ENCODE data around the gene CAV1.
A peak's percentile ranks its signal among the peaks of the same experiment; 100 is the strongest.

Gene CAV1

GRCh38 chr7:116560021-116560970 is 35.5 kb downstream of the CAV1 start:
- DNase-seq, result no peak

DNA sequence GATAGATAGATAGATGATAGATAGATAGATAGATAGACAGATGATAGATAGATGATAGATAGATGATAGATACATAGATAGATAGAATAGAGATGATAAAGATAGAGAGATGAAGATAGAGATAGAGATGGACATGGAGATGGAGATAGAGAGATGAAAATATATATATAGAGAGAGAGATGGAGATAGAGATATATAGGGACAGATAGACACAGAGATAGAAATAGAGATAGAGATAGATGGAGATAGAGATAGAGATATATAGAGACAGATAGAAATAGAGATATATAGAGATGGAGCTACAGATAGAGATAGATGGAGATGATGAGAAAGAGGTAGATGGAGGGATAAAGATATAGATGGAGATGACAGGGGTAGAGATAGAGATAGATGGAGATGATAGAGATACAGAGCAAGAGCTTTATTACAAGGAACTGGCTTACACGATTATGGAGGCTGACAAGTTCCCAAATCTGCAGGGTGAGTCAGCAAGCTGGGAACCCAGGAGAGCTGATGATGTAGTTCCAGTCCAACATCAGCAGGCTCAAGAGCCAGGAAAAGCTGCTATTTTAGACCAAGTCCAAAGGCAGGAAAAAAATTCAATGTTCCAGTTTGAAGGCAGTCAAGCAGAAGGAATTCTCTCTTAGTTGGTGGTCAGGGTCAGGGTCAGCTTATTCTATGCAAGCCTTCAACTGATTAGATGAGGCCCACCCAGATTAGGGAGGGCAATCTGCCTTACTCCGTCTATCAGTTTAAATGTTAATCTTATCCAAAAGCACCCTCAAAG is 37.1 kb downstream of the CAV1 start:
- DNase-seq, result no peak

DNA sequence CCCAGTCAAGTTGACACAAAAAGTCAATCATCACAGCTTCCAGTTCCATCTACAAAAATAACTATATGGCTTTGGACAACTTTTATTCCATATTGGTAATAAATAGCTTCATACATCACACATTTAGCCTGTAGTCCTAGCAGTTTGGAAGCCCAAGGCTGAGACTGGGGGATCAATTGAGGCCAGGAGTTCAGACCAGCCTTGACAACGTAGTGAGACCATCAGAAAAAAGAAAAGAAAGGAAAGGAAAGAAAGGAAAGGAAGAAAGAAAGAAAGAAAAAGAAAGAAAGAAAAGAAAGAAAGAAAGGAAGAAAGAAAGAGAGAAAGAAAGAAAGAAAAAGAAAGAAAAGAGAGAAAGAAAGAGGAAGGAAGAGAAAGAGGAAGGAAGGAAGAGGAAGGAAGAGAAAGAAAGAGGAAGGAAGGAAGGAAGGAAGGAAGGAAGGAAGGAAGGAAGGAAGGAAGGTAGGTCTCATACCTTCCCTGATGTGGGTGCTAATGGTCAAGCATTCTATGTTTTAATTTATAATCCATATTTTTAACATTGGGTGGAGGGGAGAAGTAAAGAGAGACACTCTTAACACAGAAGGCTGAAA is 37.8 kb downstream of the CAV1 start:
- DNase-seq, result no peak

GRCh38 chr7:116565981-116566380 is 41.1 kb downstream of the CAV1 start:
- no peak for DNase-seq

DNA sequence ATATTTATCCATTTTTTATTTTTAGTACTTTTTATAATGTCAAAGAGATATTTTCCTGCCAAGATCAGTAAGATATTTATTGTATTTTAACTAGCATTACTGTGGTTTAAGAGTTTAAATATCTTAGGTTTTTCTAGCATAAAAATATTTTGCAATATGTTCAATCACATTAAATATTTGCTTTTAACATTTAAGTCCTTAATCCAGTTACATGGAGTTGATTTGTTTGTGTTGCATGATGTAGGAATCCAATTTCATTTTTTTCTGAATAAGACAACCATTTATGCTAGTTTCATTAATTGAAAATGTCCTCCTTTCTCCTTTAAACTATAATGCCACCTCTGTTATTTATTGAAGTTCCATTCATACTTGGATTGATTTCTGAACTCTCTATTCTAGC is 41.8 kb downstream of the CAV1 start:
- DNase-seq, result no peak

DNA sequence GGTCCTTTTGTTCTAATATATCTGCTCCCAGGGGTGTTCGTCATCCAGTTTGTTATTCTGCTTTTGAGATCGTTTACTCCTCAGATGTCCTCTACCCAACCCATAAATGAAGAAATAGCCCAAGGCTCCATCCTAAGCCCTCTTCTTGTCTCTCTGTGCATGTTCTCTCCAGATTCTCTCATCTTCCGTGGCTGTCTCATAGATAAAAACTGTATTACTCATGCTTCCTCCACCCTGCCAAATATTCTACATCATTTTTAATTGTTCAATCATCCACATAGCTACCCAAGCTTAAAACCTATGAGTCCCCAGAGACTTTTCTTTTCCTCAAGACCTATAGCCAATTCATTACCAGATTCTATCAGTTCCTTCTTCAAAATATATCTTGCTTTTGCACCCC is 44.9 kb downstream of the CAV1 start:
- no peak for DNase-seq

- DNase-seq, result no peak
Measured at GRCh38 chr7:116570306-116570705, 45.5 kb downstream of the CAV1 start.

DNA sequence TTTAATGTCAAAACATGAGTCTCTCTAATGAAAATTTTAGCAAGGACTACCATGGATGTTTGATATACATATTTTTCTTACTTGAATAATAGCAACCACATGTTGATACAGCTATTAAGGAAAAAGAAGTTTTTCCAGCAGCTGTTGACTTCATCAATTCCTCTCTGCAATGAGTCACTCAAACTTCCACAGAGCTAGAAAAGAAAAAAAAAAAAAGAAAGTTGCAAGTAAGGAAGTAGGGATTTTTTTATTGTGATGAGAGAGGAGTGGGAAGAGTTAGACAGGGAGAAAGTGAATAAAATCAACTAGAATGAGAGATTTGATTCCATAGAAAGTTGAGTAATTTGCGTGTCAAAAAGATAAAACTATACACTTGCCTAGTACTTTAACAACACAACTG is 46.2 kb downstream of the CAV1 start:
- no peak for DNase-seq

GRCh38 chr7:116571552-116571951 is 46.7 kb downstream of the CAV1 start:
- no peak for DNase-seq

GRCh38 chr7:116572036-116572435 is 47.2 kb downstream of the CAV1 start:
- no peak for DNase-seq

DNA sequence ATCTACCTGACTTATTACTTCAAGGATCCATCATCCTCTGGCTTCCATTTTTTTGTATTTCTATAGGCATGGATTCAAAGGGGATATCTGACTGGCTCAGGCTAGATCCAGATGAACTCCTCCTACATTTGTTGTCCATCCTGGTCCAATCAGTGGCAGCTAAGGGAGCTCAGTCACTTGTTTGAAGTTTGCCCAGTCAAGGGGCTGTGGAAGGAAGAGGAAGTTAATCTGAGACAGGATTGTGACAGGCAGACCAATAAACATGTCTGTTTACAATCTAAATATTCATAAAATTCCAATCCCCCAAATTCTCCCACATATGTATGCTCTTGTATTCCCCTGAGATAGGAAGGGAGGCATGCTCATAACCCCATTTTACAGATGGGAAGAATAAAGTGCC is 48.7 kb downstream of the CAV1 start:
- no peak for DNase-seq

DNA sequence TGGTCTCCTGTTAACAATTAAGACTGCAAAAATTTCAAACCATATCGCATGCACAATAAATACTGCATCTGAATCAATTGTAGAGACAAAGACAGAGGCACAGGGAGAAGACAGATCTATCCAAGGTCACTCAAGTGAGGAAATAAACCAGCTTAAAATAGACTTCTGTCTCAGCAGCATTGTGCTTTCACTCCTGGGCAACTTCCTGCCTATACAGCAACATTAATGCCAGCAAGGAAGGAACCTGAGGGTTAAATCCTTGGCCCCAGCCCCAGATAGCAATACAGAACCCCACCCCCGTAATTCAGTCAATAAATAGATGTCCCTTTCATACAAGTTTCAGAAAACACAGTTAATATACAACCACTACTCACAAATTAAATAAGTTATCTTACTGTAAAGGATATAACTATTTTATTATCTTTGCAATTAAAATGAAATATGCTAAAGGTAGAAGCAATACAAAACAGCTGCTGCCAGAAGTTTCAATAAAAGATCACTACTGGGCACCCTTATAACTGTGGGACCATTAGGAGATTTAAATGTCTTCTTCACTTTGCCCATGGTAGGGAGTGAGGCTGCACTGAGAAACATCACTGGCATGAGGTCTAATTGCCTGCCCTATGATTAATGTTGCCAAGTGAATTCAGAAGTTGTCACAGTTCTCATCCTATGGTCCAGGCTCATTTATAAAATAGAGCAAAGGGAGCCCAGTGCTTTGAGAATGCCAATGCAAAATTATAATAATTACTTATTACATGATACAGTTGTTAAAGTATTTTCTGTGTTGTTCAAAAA is 49.4 kb downstream of the CAV1 start:
- DNase-seq, result no peak

- DNase-seq, result no peak
Measured at GRCh38 chr7:116575853-116576252, 51.0 kb downstream of the CAV1 start.

DNA sequence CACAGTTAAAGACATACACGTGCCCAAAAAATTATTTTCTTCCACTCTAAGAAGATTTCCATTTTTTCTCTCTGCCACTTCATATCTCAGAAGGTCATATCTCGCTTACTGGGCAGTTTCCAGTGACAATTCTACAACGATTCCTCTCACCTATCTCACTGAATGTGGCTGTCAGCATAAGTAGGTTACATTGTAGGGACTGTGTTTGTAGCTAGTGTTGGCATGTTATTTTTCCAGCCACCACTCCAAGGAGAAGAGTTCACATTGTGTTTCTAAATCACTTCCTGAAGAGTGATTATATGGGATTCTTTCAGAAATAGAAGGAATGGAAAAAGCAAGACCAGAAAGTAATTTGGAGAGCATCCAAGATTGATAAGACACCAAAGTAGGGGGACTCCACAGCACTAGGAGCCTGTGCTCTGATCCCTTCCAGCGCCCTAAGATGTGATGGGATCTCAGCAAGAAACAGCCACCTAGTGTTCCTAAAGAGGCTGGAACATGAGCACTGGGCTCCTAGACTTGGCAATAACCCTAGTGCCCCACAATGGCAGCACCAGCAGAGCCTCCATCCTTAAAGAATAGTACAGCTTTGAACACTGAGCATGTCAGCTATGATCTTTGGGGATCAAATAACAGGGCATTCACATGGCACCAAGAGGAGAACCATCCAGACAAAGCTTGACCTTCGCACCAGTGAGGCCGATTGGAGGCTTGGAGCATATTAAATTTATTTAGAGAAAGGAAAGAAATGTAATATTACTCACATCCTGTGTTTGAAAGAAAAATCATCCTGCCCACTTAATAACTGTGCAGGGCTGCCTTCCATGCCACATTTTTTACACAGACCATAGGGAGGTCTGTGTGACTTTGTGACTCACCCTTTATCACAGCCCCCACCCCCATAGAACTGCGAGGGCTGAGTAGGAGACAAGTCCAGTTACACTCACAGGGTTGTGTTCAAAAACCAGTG is 51.8 kb downstream of the CAV1 start:
- DNase-seq, result peak; percentile 25

GRCh38 chr7:116577320-116577871 is 52.6 kb downstream of the CAV1 start:
- no peak for DNase-seq

GRCh38 chr7:116578526-116578925 is 53.7 kb downstream of the CAV1 start:
- no peak for DNase-seq

- no peak for DNase-seq
Measured at GRCh38 chr7:116579322-116579721, 54.5 kb downstream of the CAV1 start.

- DNase-seq, result no peak
Measured at GRCh38 chr7:116579835-116580234, 55.0 kb downstream of the CAV1 start.

GRCh38 chr7:116582164-116582732 is 57.4 kb downstream of the CAV1 start:
- no peak for DNase-seq

DNA sequence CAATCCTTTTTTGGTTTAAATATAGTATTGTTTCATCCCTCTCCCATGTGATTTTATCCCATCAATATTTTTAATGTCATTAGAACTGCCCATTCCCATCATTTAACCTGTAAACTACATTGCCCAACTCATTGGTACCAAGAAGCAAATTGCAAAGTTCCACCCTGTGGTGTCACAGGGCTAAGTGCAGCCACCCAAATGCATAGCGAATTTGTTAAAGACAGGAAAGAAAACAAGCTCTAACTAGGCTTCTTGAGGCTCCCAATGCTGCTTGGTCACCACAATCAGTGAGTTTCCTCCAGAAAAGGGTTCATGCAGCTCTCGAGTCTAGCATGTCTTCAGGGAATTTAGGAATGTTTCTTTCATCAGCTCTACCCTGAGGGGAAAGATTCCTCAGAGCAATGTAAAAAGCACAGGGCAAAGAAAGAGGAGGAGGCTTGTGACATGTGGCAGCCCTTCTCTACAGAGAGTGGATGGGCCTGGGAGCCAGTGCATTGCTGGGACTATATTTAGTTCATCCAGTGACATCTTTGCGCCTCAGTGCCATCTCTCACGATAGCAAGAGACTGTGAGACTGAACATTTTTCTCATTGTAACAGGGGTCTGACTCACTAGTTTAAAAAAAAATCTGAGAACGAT is 58.1 kb downstream of the CAV1 start:
- peak; percentile 34 for DNase-seq
